H1 (cell line): ENCODE results near the gene CPNE5. TPM values are rescaled to one million over a fixed set of nuclear protein-coding genes. Genes with fewer than 3 reads are reported as not detected.

Source experiments
- CTCF ChIA-PET: fragments of 300-600 bp; sonication (Branson Sonifier 250); formaldehyde crosslinking; loops from one replicate; lab custom pipeline; 2021; ENCODE audit not compliant: partially characterized antibody; lab: Charles Lee
- POLR2A ChIA-PET: fragments of 300-600 bp; sonication (Branson Sonifier 250); formaldehyde crosslinking; loops from one replicate; lab custom pipeline; 2021; ENCODE audit warnings: inconsistent platforms; ENCODE audit not compliant: partially characterized antibody; lab: Charles Lee
- DNase-seq, 2 experiments: peaks; one replicate each; pipeline versions ENCODE4 v3.0.0 to v3.0.0-alpha.2; 2010 to 2022; ENCODE audit warnings: low spot score in 2 of 2, low read depth in 1 of 2, mixed read lengths in 1 of 2
- FAIRE-seq: peaks from 2 replicates; lab custom pipeline; 2011; peaks lifted over from hg19 to GRCh38; lab: Jason Lieb, UNC
- H2AFZ ChIP-seq: 2 replicates; pipeline ENCODE4 v1.8.1; 2012; ENCODE audit warnings: low read length, inconsistent platforms
- H2AK5ac ChIP-seq: 2 replicates; pipeline ENCODE4 v1.6.1; 2013; ENCODE audit warnings: low read depth, low read length
- H2BK120ac ChIP-seq: replicated peaks from 2 replicates; pipeline ENCODE3; 2013; ENCODE audit warnings: low read depth, low read length, inconsistent platforms
- H2BK12ac ChIP-seq: 2 replicates; pipeline ENCODE4 v1.6.1; 2013; ENCODE audit warnings: low read depth, low read length
- H2BK15ac ChIP-seq: 2 replicates; pipeline ENCODE4 v1.6.1; 2013; ENCODE audit warnings: low read length
- H2BK20ac ChIP-seq: 2 replicates; pipeline ENCODE4 v1.6.1; 2013; ENCODE audit warnings: low read length
- H2BK5ac ChIP-seq: 2 replicates; pipeline ENCODE4 v1.6.1; 2013; ENCODE audit warnings: low read depth, low read length
- H3K14ac ChIP-seq: 2 replicates; pipeline ENCODE4 v1.6.1; 2013; ENCODE audit warnings: inconsistent platforms; ENCODE audit not compliant: insufficient read length
- H3K18ac ChIP-seq: 2 replicates; pipeline ENCODE4 v1.6.1; 2013; ENCODE audit warnings: low read length; ENCODE audit errors: extremely low read depth
- H3K23ac ChIP-seq: 2 replicates; pipeline ENCODE4 v1.6.1; 2013; ENCODE audit warnings: inconsistent platforms; ENCODE audit not compliant: insufficient read length
- H3K23me2 ChIP-seq: 2 replicates; pipeline ENCODE4 v1.6.1; 2013; ENCODE audit warnings: low read depth, low read length
- H3K27ac ChIP-seq: 2 replicates; pipeline ENCODE4 v1.6.1; 2011; ENCODE audit warnings: low read depth, low read length, inconsistent platforms
- H3K27me3 ChIP-seq, 4 experiments: replicated peaks in 1 of 4; 1 replicate in 1 of 4; 2 replicates in 3 of 4; pipeline versions ENCODE4 v1.6.1 to v1.8.1; 2011 to 2013; ENCODE audit warnings: low read length in 3 of 4, mild to moderate bottlenecking in 3 of 4, inconsistent platforms in 2 of 4, mixed read lengths in 2 of 4, moderate library complexity in 1 of 4; ENCODE audit not compliant: control insufficient read depth in 3 of 4, insufficient read depth in 3 of 4; ENCODE audit errors: extremely low read depth in 1 of 4
- H3K36me3 ChIP-seq, 4 experiments: 2 replicates each; pipeline versions ENCODE4 v1.6.1 to v1.8.1; 2011 to 2013; ENCODE audit warnings: mild to moderate bottlenecking in 4 of 4, low read length in 3 of 4, moderate library complexity in 2 of 4, control low read depth in 1 of 4, inconsistent platforms in 1 of 4; ENCODE audit not compliant: insufficient read depth in 4 of 4, control insufficient read depth in 2 of 4
- H3K4ac ChIP-seq: replicated peaks from 2 replicates; pipeline ENCODE3; 2013; ENCODE audit warnings: low read length, low read depth, mixed read lengths, inconsistent platforms; ENCODE audit not compliant: insufficient read length
- H3K4me1 ChIP-seq, 4 experiments: replicated peaks in 1 of 4; 1 replicate in 1 of 4; 2 replicates in 3 of 4; pipeline versions ENCODE4 v1.6.1 to v1.8.1; 2011 to 2013; ENCODE audit warnings: low read length in 3 of 4, inconsistent platforms in 2 of 4, mixed read lengths in 1 of 4; ENCODE audit not compliant: insufficient read depth in 4 of 4, control insufficient read depth in 3 of 4
- H3K4me2 ChIP-seq, 2 experiments: 2 replicates each; pipeline versions ENCODE4 v1.6.1 to v1.8.1; 2011 to 2013; ENCODE audit warnings: low read depth in 2 of 2, low read length in 2 of 2, control low read depth in 1 of 2, inconsistent platforms in 1 of 2, mild to moderate bottlenecking in 1 of 2; ENCODE audit not compliant: insufficient read depth in 1 of 2
- H3K4me3 ChIP-seq, 4 experiments: fragments of 200-600, 300-600 bp in 1 of 4; sonication (generic), shearing (Covaris generic), sonication (Bioruptor Twin) in 1 of 4; 2 replicates each; pipeline versions ENCODE4 v1.5.1 to v1.8.1; 2011 to 2016; ENCODE audit warnings: low read length in 4 of 4, low read depth in 3 of 4, control low read depth in 2 of 4, inconsistent platforms in 2 of 4, mild to moderate bottlenecking in 2 of 4, mixed read lengths in 1 of 4, moderate library complexity in 1 of 4; ENCODE audit not compliant: insufficient read depth in 2 of 4; ENCODE audit errors: extremely low read depth in 1 of 4
- H3K56ac ChIP-seq: replicated peaks from 2 replicates; pipeline ENCODE3; 2013; ENCODE audit warnings: low read depth, mild to moderate bottlenecking, mixed read lengths, low read length, inconsistent platforms; ENCODE audit not compliant: insufficient read length
- H3K79me1 ChIP-seq: 2 replicates; pipeline ENCODE4 v1.6.1; 2013; ENCODE audit warnings: low read depth, low read length, control low read depth
- H3K79me2 ChIP-seq, 2 experiments: 2 replicates each; pipeline versions ENCODE4 v1.6.1 to v1.8.1; 2012 to 2013; ENCODE audit warnings: low read length in 2 of 2, mild to moderate bottlenecking in 2 of 2, inconsistent platforms in 1 of 2; ENCODE audit not compliant: insufficient read depth in 2 of 2, control insufficient read depth in 1 of 2
- H3K9ac ChIP-seq, 4 experiments: replicated peaks in 1 of 4; 1 replicate in 1 of 4; 2 replicates in 3 of 4; pipeline versions ENCODE4 v1.6.1 to v1.8.1; 2011 to 2013; ENCODE audit warnings: low read depth in 3 of 4, low read length in 3 of 4, control low read depth in 2 of 4, mild to moderate bottlenecking in 2 of 4, moderate library complexity in 2 of 4, inconsistent platforms in 1 of 4; ENCODE audit errors: extremely low read depth in 1 of 4
- H3K9me3 ChIP-seq, 2 experiments: 2 replicates each; pipeline versions ENCODE4 v1.6.1 to v1.8.1; 2012 to 2013; ENCODE audit warnings: mild to moderate bottlenecking in 2 of 2, moderate library complexity in 2 of 2, control low read depth in 1 of 2, inconsistent platforms in 1 of 2, low read depth in 1 of 2, low read length in 1 of 2, mixed read lengths in 1 of 2; ENCODE audit not compliant: insufficient read depth in 2 of 2
- H4K20me1 ChIP-seq, 2 experiments: replicated peaks in 1 of 2; 2 replicates each; pipeline versions ENCODE3 to v1.8.1; 2011 to 2013; ENCODE audit warnings: inconsistent platforms in 2 of 2, low read length in 2 of 2, mild to moderate bottlenecking in 1 of 2; ENCODE audit not compliant: insufficient read depth in 2 of 2, control insufficient read depth in 1 of 2
- H4K5ac ChIP-seq: 2 replicates; pipeline ENCODE4 v1.6.1; 2013; ENCODE audit warnings: low read length, low read depth, mixed read lengths, inconsistent platforms; ENCODE audit not compliant: insufficient read length
- H4K8ac ChIP-seq: 2 replicates; pipeline ENCODE4 v1.8.0; 2013; ENCODE audit warnings: mild to moderate bottlenecking, moderate library complexity, low read length, inconsistent platforms; ENCODE audit not compliant: insufficient read depth; ENCODE audit errors: extremely low read depth
- H4K91ac ChIP-seq: replicated peaks from 2 replicates; pipeline ENCODE3; 2013; ENCODE audit warnings: low read length, mixed read lengths, inconsistent platforms; ENCODE audit not compliant: insufficient read length
- CBX5 ChIP-seq: fragments of 300-800, 300-1000 bp; sonication (generic); IDR thresholded peaks from 2 replicates; pipeline ENCODE4 v1.7.1; 2016; ENCODE audit warnings: antibody characterized with exemption, low read length, low read depth
- E2F6 ChIP-seq: IDR thresholded peaks from 2 replicates; pipeline ENCODE4 v1.6.1; 2012; ENCODE audit warnings: inconsistent platforms
- EZH2 ChIP-seq: fragments of 200-600 bp; sonication (generic); IDR thresholded peaks from 2 replicates; pipeline ENCODE4 v1.7.1; 2012; ENCODE audit warnings: low read depth, mild to moderate bottlenecking, moderate library complexity, low read length, inconsistent platforms; ENCODE audit not compliant: severe bottlenecking
- POLR2AphosphoS5 ChIP-seq: IDR thresholded peaks from 2 replicates; pipeline ENCODE4 v1.6.1; 2011; ENCODE audit warnings: low read depth, low read length
- SP4 ChIP-seq: IDR thresholded peaks from 2 replicates; pipeline ENCODE4 v1.6.1; 2012; ENCODE audit warnings: low read length, inconsistent platforms
- WGBS, 2 experiments: shearing (Covaris generic) in 1 of 2; methylation state at CpG; one replicate each; pipeline versions ENCODE4 v1.1.6 to v1.1.7; 2013 to 2015; ENCODE audit warnings: low lambda C conversion rate in 2 of 2, mixed read lengths in 2 of 2, inconsistent platforms in 1 of 2, low coverage in 1 of 2, missing lambda C conversion rate in 1 of 2; ENCODE audit not compliant: insufficient replicate concordance in 2 of 2, insufficient coverage in 1 of 2, insufficient read length in 1 of 2; ENCODE audit errors: extremely low coverage in 1 of 2, missing lambda C conversion rate in 1 of 2; 5-methylcytosine and 5-hydroxymethylcytosine counted together
- polyA plus RNA-seq, 7 experiments: library from polyadenylated mRNA; depleted of rRNA in 3 of 7; stranded (reverse) in 5 of 7; unstranded in 2 of 7; fragments of >200 nt in 5 of 7; fragments of 200-250 nt in 2 of 7; gene quantifications; 1 replicate in 5 of 7; 2 replicates in 1 of 7; 4 replicates in 1 of 7; pipeline versions ENCODE4 v1.2.1 to v1.2.3, GENCODE V29; 2011 to 2013; ENCODE audit warnings: missing spikeins in 2 of 7, mixed read lengths in 2 of 7
- total RNA-seq: library from RNA; stranded (reverse); fragmentation: NEBNext Ultra II Directional; extraction: Animal tissue kit (Norgen Biotek cat#: 25700); gene quantifications from 2 replicates; pipeline ENCODE4 v1.2.1, GENCODE V29; 2021

CPNE5 gene
- total and polyA plus RNA-seq, 2 of the 8 experiments (the other 6 are each of a cell fraction or from before 2014, with no cell fraction given), result 0.88 to 1.8 TPM

GRCh38 chr6:36805096-36805797 is 34.0 kb downstream of the CPNE5 start:
- no peak overlapping the region for H3K4me2 ChIP-seq
- H2BK20ac ChIP-seq, result no peak overlapping the region
- H2BK5ac ChIP-seq, result no peak overlapping the region
- H2BK120ac ChIP-seq, result no peak overlapping the region
- H3K23me2 ChIP-seq, result no peaks in the 10 kb centered on the region
- no peak overlapping the region for H3K4me3 ChIP-seq
- H4K20me1 ChIP-seq, result no peaks in the 10 kb centered on the region
- H3K27me3 ChIP-seq, result no peaks in the 10 kb centered on the region; a peak in 2 of 7 replicates
- no peak overlapping the region for H2AFZ ChIP-seq
- no peak overlapping the region for H3K4ac ChIP-seq
- H3K79me2 ChIP-seq, result no peaks in the 10 kb centered on the region
- H2AK5ac ChIP-seq, result no peak overlapping the region
- FAIRE-seq (no peak), DNase-seq (no peak)
- ChIA-PET POLR2A (interaction anchor here (1.5 to 2.0 kb wide), 3 partner anchors 9 to 39 kb away, joined by 3 to 5 read pairs (median 4); no protein-coding TSS in a partner anchor), CTCF (interaction anchor here (0.7 to 3.4 kb wide), 21 partner anchors 8 to 70 kb away, joined by 3 to 24 read pairs (median 3); partner anchors contain the start of gene PPIL1)
- H3K27ac ChIP-seq, result no peak overlapping the region
- no peaks in the 10 kb centered on the region for H3K79me1 ChIP-seq
- WGBS, 2 experiments, result 68% methylated on average over 7 of the region's 7 CpGs; no CpG with 5 or more reads in 1 of the 2 experiments
- H3K9me3 ChIP-seq, result no peaks in the 10 kb centered on the region
- no peak overlapping the region for H4K91ac ChIP-seq
- no peak overlapping the region for H3K56ac ChIP-seq
- H3K36me3 ChIP-seq, result no peaks in the 10 kb centered on the region; a peak in 1 of 8 replicates
- no peak overlapping the region for H4K5ac ChIP-seq
- H2BK15ac ChIP-seq, result no peak overlapping the region
- H3K9ac ChIP-seq, result no peak overlapping the region
- no peak overlapping the region for H3K14ac ChIP-seq
- H3K4me1 ChIP-seq, result peaks cover 3 to 21% (median 4%) of the 10 kb centered on the region in 4 experiments; a peak in 4 of 7 replicates
- H4K8ac ChIP-seq, result no peak overlapping the region
- no peak overlapping the region; the same call in 1 of the 2 replicates for H2BK12ac ChIP-seq
- H3K18ac ChIP-seq, result no peak overlapping the region
- H3K23ac ChIP-seq, result no peak overlapping the region
- TF ChIP-seq E2F6, result no peak
- TF ChIP-seq EZH2, result no peak
- no peak for TF ChIP-seq SP4
- no peak for TF ChIP-seq POLR2AphosphoS5
- no peak for TF ChIP-seq CBX5
